H1 (cell line): ENCODE data around the gene TMEM72. TPM values are rescaled to one million over a fixed set of nuclear protein-coding genes. Genes with fewer than 3 reads are reported as not detected.

Experiments used
- CTCF ChIA-PET: fragments of 300-600 bp; sonication (Branson Sonifier 250); formaldehyde crosslinking; loops from one replicate; lab custom pipeline; 2021; ENCODE audit not compliant: partially characterized antibody; lab: Charles Lee
- POLR2A ChIA-PET: fragments of 300-600 bp; sonication (Branson Sonifier 250); formaldehyde crosslinking; loops from one replicate; lab custom pipeline; 2021; ENCODE audit warnings: inconsistent platforms; ENCODE audit not compliant: partially characterized antibody; lab: Charles Lee
- DNase-seq, 2 experiments: peaks; one replicate each; pipeline versions ENCODE4 v3.0.0 to v3.0.0-alpha.2; 2010 to 2022; ENCODE audit warnings: low spot score in 2 of 2, low read depth in 1 of 2, mixed read lengths in 1 of 2
- FAIRE-seq: peaks from 2 replicates; lab custom pipeline; 2011; peaks lifted over from hg19 to GRCh38; lab: Jason Lieb, UNC
- H2AFZ ChIP-seq: 2 replicates; pipeline ENCODE4 v1.8.1; 2012; ENCODE audit warnings: low read length, inconsistent platforms
- H2AK5ac ChIP-seq: 2 replicates; pipeline ENCODE4 v1.6.1; 2013; ENCODE audit warnings: low read depth, low read length
- H2BK120ac ChIP-seq: replicated peaks from 2 replicates; pipeline ENCODE3; 2013; ENCODE audit warnings: low read depth, low read length, inconsistent platforms
- H2BK12ac ChIP-seq: 2 replicates; pipeline ENCODE4 v1.6.1; 2013; ENCODE audit warnings: low read depth, low read length
- H2BK15ac ChIP-seq: 2 replicates; pipeline ENCODE4 v1.6.1; 2013; ENCODE audit warnings: low read length
- H2BK20ac ChIP-seq: 2 replicates; pipeline ENCODE4 v1.6.1; 2013; ENCODE audit warnings: low read length
- H2BK5ac ChIP-seq: 2 replicates; pipeline ENCODE4 v1.6.1; 2013; ENCODE audit warnings: low read depth, low read length
- H3K14ac ChIP-seq: 2 replicates; pipeline ENCODE4 v1.6.1; 2013; ENCODE audit warnings: inconsistent platforms; ENCODE audit not compliant: insufficient read length
- H3K18ac ChIP-seq: 2 replicates; pipeline ENCODE4 v1.6.1; 2013; ENCODE audit warnings: low read length; ENCODE audit errors: extremely low read depth
- H3K23ac ChIP-seq: 2 replicates; pipeline ENCODE4 v1.6.1; 2013; ENCODE audit warnings: inconsistent platforms; ENCODE audit not compliant: insufficient read length
- H3K23me2 ChIP-seq: 2 replicates; pipeline ENCODE4 v1.6.1; 2013; ENCODE audit warnings: low read depth, low read length
- H3K27ac ChIP-seq: 2 replicates; pipeline ENCODE4 v1.6.1; 2011; ENCODE audit warnings: low read depth, low read length, inconsistent platforms
- H3K27me3 ChIP-seq, 4 experiments: replicated peaks in 1 of 4; 1 replicate in 1 of 4; 2 replicates in 3 of 4; pipeline versions ENCODE4 v1.6.1 to v1.8.1; 2011 to 2013; ENCODE audit warnings: low read length in 3 of 4, mild to moderate bottlenecking in 3 of 4, inconsistent platforms in 2 of 4, mixed read lengths in 2 of 4, moderate library complexity in 1 of 4; ENCODE audit not compliant: control insufficient read depth in 3 of 4, insufficient read depth in 3 of 4; ENCODE audit errors: extremely low read depth in 1 of 4
- H3K36me3 ChIP-seq, 4 experiments: 2 replicates each; pipeline versions ENCODE4 v1.6.1 to v1.8.1; 2011 to 2013; ENCODE audit warnings: mild to moderate bottlenecking in 4 of 4, low read length in 3 of 4, moderate library complexity in 2 of 4, control low read depth in 1 of 4, inconsistent platforms in 1 of 4; ENCODE audit not compliant: insufficient read depth in 4 of 4, control insufficient read depth in 2 of 4
- H3K4ac ChIP-seq: replicated peaks from 2 replicates; pipeline ENCODE3; 2013; ENCODE audit warnings: low read length, low read depth, mixed read lengths, inconsistent platforms; ENCODE audit not compliant: insufficient read length
- H3K4me1 ChIP-seq, 4 experiments: replicated peaks in 1 of 4; 1 replicate in 1 of 4; 2 replicates in 3 of 4; pipeline versions ENCODE4 v1.6.1 to v1.8.1; 2011 to 2013; ENCODE audit warnings: low read length in 3 of 4, inconsistent platforms in 2 of 4, mixed read lengths in 1 of 4; ENCODE audit not compliant: insufficient read depth in 4 of 4, control insufficient read depth in 3 of 4
- H3K4me2 ChIP-seq, 2 experiments: 2 replicates each; pipeline versions ENCODE4 v1.6.1 to v1.8.1; 2011 to 2013; ENCODE audit warnings: low read depth in 2 of 2, low read length in 2 of 2, control low read depth in 1 of 2, inconsistent platforms in 1 of 2, mild to moderate bottlenecking in 1 of 2; ENCODE audit not compliant: insufficient read depth in 1 of 2
- H3K4me3 ChIP-seq, 4 experiments: fragments of 200-600, 300-600 bp in 1 of 4; sonication (generic), shearing (Covaris generic), sonication (Bioruptor Twin) in 1 of 4; 2 replicates each; pipeline versions ENCODE4 v1.5.1 to v1.8.1; 2011 to 2016; ENCODE audit warnings: low read length in 4 of 4, low read depth in 3 of 4, control low read depth in 2 of 4, inconsistent platforms in 2 of 4, mild to moderate bottlenecking in 2 of 4, mixed read lengths in 1 of 4, moderate library complexity in 1 of 4; ENCODE audit not compliant: insufficient read depth in 2 of 4; ENCODE audit errors: extremely low read depth in 1 of 4
- H3K56ac ChIP-seq: replicated peaks from 2 replicates; pipeline ENCODE3; 2013; ENCODE audit warnings: low read depth, mild to moderate bottlenecking, mixed read lengths, low read length, inconsistent platforms; ENCODE audit not compliant: insufficient read length
- H3K79me1 ChIP-seq: 2 replicates; pipeline ENCODE4 v1.6.1; 2013; ENCODE audit warnings: low read depth, low read length, control low read depth
- H3K79me2 ChIP-seq, 2 experiments: 2 replicates each; pipeline versions ENCODE4 v1.6.1 to v1.8.1; 2012 to 2013; ENCODE audit warnings: low read length in 2 of 2, mild to moderate bottlenecking in 2 of 2, inconsistent platforms in 1 of 2; ENCODE audit not compliant: insufficient read depth in 2 of 2, control insufficient read depth in 1 of 2
- H3K9ac ChIP-seq, 4 experiments: replicated peaks in 1 of 4; 1 replicate in 1 of 4; 2 replicates in 3 of 4; pipeline versions ENCODE4 v1.6.1 to v1.8.1; 2011 to 2013; ENCODE audit warnings: low read depth in 3 of 4, low read length in 3 of 4, control low read depth in 2 of 4, mild to moderate bottlenecking in 2 of 4, moderate library complexity in 2 of 4, inconsistent platforms in 1 of 4; ENCODE audit errors: extremely low read depth in 1 of 4
- H3K9me3 ChIP-seq, 2 experiments: 2 replicates each; pipeline versions ENCODE4 v1.6.1 to v1.8.1; 2012 to 2013; ENCODE audit warnings: mild to moderate bottlenecking in 2 of 2, moderate library complexity in 2 of 2, control low read depth in 1 of 2, inconsistent platforms in 1 of 2, low read depth in 1 of 2, low read length in 1 of 2, mixed read lengths in 1 of 2; ENCODE audit not compliant: insufficient read depth in 2 of 2
- H4K20me1 ChIP-seq, 2 experiments: replicated peaks in 1 of 2; 2 replicates each; pipeline versions ENCODE3 to v1.8.1; 2011 to 2013; ENCODE audit warnings: inconsistent platforms in 2 of 2, low read length in 2 of 2, mild to moderate bottlenecking in 1 of 2; ENCODE audit not compliant: insufficient read depth in 2 of 2, control insufficient read depth in 1 of 2
- H4K5ac ChIP-seq: 2 replicates; pipeline ENCODE4 v1.6.1; 2013; ENCODE audit warnings: low read length, low read depth, mixed read lengths, inconsistent platforms; ENCODE audit not compliant: insufficient read length
- H4K8ac ChIP-seq: 2 replicates; pipeline ENCODE4 v1.8.0; 2013; ENCODE audit warnings: mild to moderate bottlenecking, moderate library complexity, low read length, inconsistent platforms; ENCODE audit not compliant: insufficient read depth; ENCODE audit errors: extremely low read depth
- H4K91ac ChIP-seq: replicated peaks from 2 replicates; pipeline ENCODE3; 2013; ENCODE audit warnings: low read length, mixed read lengths, inconsistent platforms; ENCODE audit not compliant: insufficient read length
- CREB1 ChIP-seq: IDR thresholded peaks from 2 replicates; pipeline ENCODE4 v1.6.1; 2012; ENCODE audit warnings: inconsistent platforms
- PHF8 ChIP-seq: fragments of 200-600 bp; sonication (generic); conservative IDR thresholded peaks from 2 replicates; pipeline ENCODE4 v1.7.1; 2012; ENCODE audit warnings: low read depth, mild to moderate bottlenecking, inconsistent platforms, low read length, moderate library complexity
- POLR2AphosphoS5 ChIP-seq: IDR thresholded peaks from 2 replicates; pipeline ENCODE4 v1.6.1; 2011; ENCODE audit warnings: low read depth, low read length
- SIRT6 ChIP-seq: IDR thresholded peaks from one replicate; pipeline ENCODE4 v1.7.1; 2012; ENCODE audit warnings: low read length, inconsistent platforms
- USF2 ChIP-seq: IDR thresholded peaks from 2 replicates; pipeline ENCODE4 v1.6.1; 2011; ENCODE audit warnings: low read length, improper control_type of control experiment
- WGBS, 2 experiments: shearing (Covaris generic) in 1 of 2; methylation state at CpG; one replicate each; pipeline versions ENCODE4 v1.1.6 to v1.1.7; 2013 to 2015; ENCODE audit warnings: low lambda C conversion rate in 2 of 2, mixed read lengths in 2 of 2, inconsistent platforms in 1 of 2, low coverage in 1 of 2, missing lambda C conversion rate in 1 of 2; ENCODE audit not compliant: insufficient replicate concordance in 2 of 2, insufficient coverage in 1 of 2, insufficient read length in 1 of 2; ENCODE audit errors: extremely low coverage in 1 of 2, missing lambda C conversion rate in 1 of 2; 5-methylcytosine and 5-hydroxymethylcytosine counted together
- polyA plus RNA-seq, 7 experiments: library from polyadenylated mRNA; depleted of rRNA in 3 of 7; stranded (reverse) in 5 of 7; unstranded in 2 of 7; fragments of >200 nt in 5 of 7; fragments of 200-250 nt in 2 of 7; gene quantifications; 1 replicate in 5 of 7; 2 replicates in 1 of 7; 4 replicates in 1 of 7; pipeline versions ENCODE4 v1.2.1 to v1.2.3, GENCODE V29; 2011 to 2013; ENCODE audit warnings: missing spikeins in 2 of 7, mixed read lengths in 2 of 7
- total RNA-seq: library from RNA; stranded (reverse); fragmentation: NEBNext Ultra II Directional; extraction: Animal tissue kit (Norgen Biotek cat#: 25700); gene quantifications from 2 replicates; pipeline ENCODE4 v1.2.1, GENCODE V29; 2021

The TMEM72 gene
- total and polyA plus RNA-seq, 2 of the 8 experiments (the other 6 are each of a cell fraction or from before 2014, with no cell fraction given) = not detected

- H4K91ac ChIP-seq = no peak overlapping the region
- no peak overlapping the region for H3K14ac ChIP-seq
- no peak overlapping the region for H3K27ac ChIP-seq
- H3K4me1 ChIP-seq = peaks cover 0 to 2% (median under 1%) of the 10 kb centered on the region in 4 experiments; a peak in 2 of 7 replicates
- H3K79me1 ChIP-seq = no peaks in the 10 kb centered on the region
- H4K5ac ChIP-seq = no peak overlapping the region
- H3K4ac ChIP-seq = no peak overlapping the region
- H3K79me2 ChIP-seq = no peaks in the 10 kb centered on the region
- no peaks in the 10 kb centered on the region for H3K23me2 ChIP-seq
- H3K27me3 ChIP-seq = no peaks in the 10 kb centered on the region
- no peak overlapping the region for H3K23ac ChIP-seq
- no peak overlapping the region for H3K56ac ChIP-seq
- POLR2A ChIA-PET = no interaction called here
- no peak overlapping the region for H2BK12ac ChIP-seq
- peaks cover 0 to 5% of the 10 kb centered on the region in 2 experiments; a peak in 2 of 4 replicates for H3K9me3 ChIP-seq
- H3K36me3 ChIP-seq = no peaks in the 10 kb centered on the region; a peak in 1 of 8 replicates
- no peaks in the 10 kb centered on the region for H4K20me1 ChIP-seq
- TF ChIP-seq SIRT6 = no peak
- TF ChIP-seq CREB1 = no peak
- no peak for TF ChIP-seq POLR2AphosphoS5
- TF ChIP-seq USF2 = no peak
- no peak for TF ChIP-seq PHF8
- TF ChIP-seq, all 59 proteins: peak for 0
- CTCF ChIA-PET = interaction anchor here (0.6 kb wide), 1 partner anchor 354 kb away, joined by 3 read pairs; no protein-coding TSS in a partner anchor
- no peak overlapping the region for H2BK15ac ChIP-seq
- H2AFZ ChIP-seq = no peak overlapping the region
- DNase-seq (no peak), FAIRE-seq (no peak)
- H4K8ac ChIP-seq = no peak overlapping the region
- 83% methylated on average over 2 of the region's 2 CpGs; no CpG with 5 or more reads in 1 of the 2 experiments for WGBS, 2 experiments
- no peak overlapping the region for H2AK5ac ChIP-seq
- no peak overlapping the region for H3K4me3 ChIP-seq
- no peak overlapping the region for H2BK5ac ChIP-seq
- H3K18ac ChIP-seq = no peak overlapping the region
- H2BK20ac ChIP-seq = no peak overlapping the region
- no peak overlapping the region for H2BK120ac ChIP-seq
- no peak overlapping the region for H3K4me2 ChIP-seq
- H3K9ac ChIP-seq = no peak overlapping the region
Observed at GRCh38 chr10:44916429-44916828, 5.3 kb downstream of the TMEM72 start.
